HCT116 (cell line): Measurements from ENCODE around the gene SLC16A12. TPM values are rescaled to one million over a fixed set of nuclear protein-coding genes. Genes with fewer than 3 reads are reported as not detected.

Experiments
- ATAC-seq: fragments of 200-7000 bp; cut with Tn5 transposase; 2 replicates; pipeline ENCODE4 v1.9.1; 2020; ENCODE audit warnings: mild to moderate bottlenecking, moderate library complexity
- BruUV-seq: library from RNA; stranded (reverse); fragments of 400-500 nt; replicated peaks from 2 replicates; lab custom pipeline; 2021; lab: Mats Ljungman, UMichigan
- CTCF ChIA-PET: fragments of 300-600 bp; sonication (Branson Sonifier 250); formaldehyde crosslinking; loops from one replicate; lab custom pipeline; 2021; ENCODE audit warnings: antibody characterized with exemption; lab: Charles Lee
- POLR2A ChIA-PET: fragments of 300-600, 350-600 bp; sonication (Branson Sonifier 250); formaldehyde crosslinking; loops from one replicate; lab custom pipeline; 2021; ENCODE audit warnings: antibody characterized with exemption; lab: Charles Lee
- RAD21 ChIA-PET, 2 experiments: fragments of 300-600 bp; sonication (Branson Sonifier 250); formaldehyde crosslinking; loops; one replicate each; lab custom pipeline; 2023; ENCODE audit warnings: low total read pairs in 2 of 2; ENCODE audit not compliant: uncharacterized antibody in 2 of 2, unreplicated experiment in 2 of 2, low non-redundant PET in 1 of 2; lab: Charles Lee
- DNase-seq: peaks from one replicate; pipeline ENCODE4 v3.0.0-alpha.2; 2010; ENCODE audit warnings: low read depth, low spot score
- H2AFZ ChIP-seq: fragments of 200-600 bp; shearing (Covaris generic), sonication (generic); 2 replicates; pipeline ENCODE4 v1.6.1; 2017; ENCODE audit warnings: low read depth, mixed run types, mixed read lengths, antibody characterized with exemption, low read length; ENCODE audit not compliant: poor library complexity, severe bottlenecking
- H3K27ac ChIP-seq: 2 replicates; pipeline ENCODE4 v1.5.1; 2012; ENCODE audit warnings: low read depth, low read length
- H3K27me3 ChIP-seq: fragments of 200-600 bp; sonication (generic); 2 replicates; pipeline ENCODE4 v1.6.1; 2016; ENCODE audit warnings: mixed run types, low read length, mixed read lengths; ENCODE audit not compliant: insufficient read depth
- H3K36me3 ChIP-seq, 2 experiments: fragments of 200-500 bp in 1 of 2; fragments of 200-600 bp in 1 of 2; sonication (Bioruptor generic) in 1 of 2; sonication (generic) in 1 of 2; 2 replicates each; pipeline versions ENCODE4 v1.5.1 to v1.6.1; 2014 to 2016; ENCODE audit warnings: low read length in 2 of 2, inconsistent platforms in 1 of 2, mixed read lengths in 1 of 2, mixed run types in 1 of 2; ENCODE audit not compliant: insufficient read depth in 2 of 2, control insufficient read depth in 1 of 2
- H3K4me1 ChIP-seq, 2 experiments: fragments of 200-600 bp in 1 of 2; sonication (generic) in 1 of 2; 2 replicates each; pipeline versions ENCODE4 v1.5.1 to v1.6.1; 2012 to 2017; ENCODE audit warnings: low read length in 2 of 2, inconsistent platforms in 1 of 2, mild to moderate bottlenecking in 1 of 2, mixed read lengths in 1 of 2, mixed run types in 1 of 2, moderate library complexity in 1 of 2; ENCODE audit not compliant: insufficient read depth in 2 of 2, control insufficient read depth in 1 of 2
- H3K4me2 ChIP-seq: fragments of 200-600 bp; sonication (generic); 2 replicates; pipeline ENCODE4 v1.6.1; 2017; ENCODE audit warnings: mixed run types, low read length, mixed read lengths
- H3K4me3 ChIP-seq, 2 experiments: fragments of 200-600 bp in 1 of 2; sonication (generic) in 1 of 2; replicated peaks in 1 of 2; 2 replicates each; pipeline ENCODE4 v1.5.1; 2011 to 2016; ENCODE audit warnings: low read length in 2 of 2, control low read depth in 1 of 2, low read depth in 1 of 2, mild to moderate bottlenecking in 1 of 2, mixed read lengths in 1 of 2, mixed run types in 1 of 2
- H3K79me2 ChIP-seq: fragments of 200-600 bp; sonication (generic); 2 replicates; pipeline ENCODE4 v1.6.1; 2017; ENCODE audit warnings: mild to moderate bottlenecking, mixed run types, low read length, moderate library complexity, mixed read lengths; ENCODE audit not compliant: insufficient read depth
- H3K9ac ChIP-seq: fragments of 200-600 bp; sonication (generic); 2 replicates; pipeline ENCODE4 v1.6.1; 2016; ENCODE audit warnings: low read length, mixed read lengths
- H3K9me2 ChIP-seq: fragments of 200-600 bp; sonication (generic), shearing (Covaris generic); 2 replicates; pipeline ENCODE4 v1.6.1; 2017; ENCODE audit warnings: mixed run types, mild to moderate bottlenecking, moderate library complexity; ENCODE audit not compliant: insufficient read depth
- H3K9me3 ChIP-seq, 2 experiments: fragments of 200-500 bp in 1 of 2; fragments of 200-600 bp in 1 of 2; sonication (Bioruptor generic) in 1 of 2; sonication (generic) in 1 of 2; 2 replicates each; pipeline ENCODE4 v1.6.1; 2014 to 2017; ENCODE audit warnings: low read length in 2 of 2, mixed read lengths in 2 of 2, inconsistent platforms in 1 of 2, low read depth in 1 of 2, mild to moderate bottlenecking in 1 of 2, mixed run types in 1 of 2, moderate library complexity in 1 of 2; ENCODE audit not compliant: control insufficient read depth in 1 of 2, insufficient read depth in 1 of 2
- H4K20me1 ChIP-seq: fragments of 200-600 bp; sonication (generic), shearing (Covaris generic); 2 replicates; pipeline ENCODE4 v1.6.1; 2017; ENCODE audit warnings: mixed run types, mild to moderate bottlenecking, moderate library complexity; ENCODE audit not compliant: insufficient read depth
- CEBPB ChIP-seq: IDR thresholded peaks from 2 replicates; pipeline ENCODE4 v1.6.1; 2012; ENCODE audit warnings: low read depth
- CTCF ChIP-seq, 3 experiments: fragments of 200-600 bp in 1 of 3; sonication (generic) in 1 of 3; IDR thresholded peaks in 2 of 3; conservative IDR thresholded peaks in 1 of 3; 2 replicates each; pipeline ENCODE4 v1.5.1; 2012 to 2017; ENCODE audit warnings: low read depth in 2 of 3, low read length in 2 of 3, antibody characterized with exemption in 1 of 3, borderline replicate concordance in 1 of 3, control low read depth in 1 of 3, mild to moderate bottlenecking in 1 of 3, mixed read lengths in 1 of 3, mixed run types in 1 of 3, moderate library complexity in 1 of 3; ENCODE audit not compliant: insufficient read depth in 1 of 3
- JUND ChIP-seq: IDR thresholded peaks from 2 replicates; pipeline ENCODE4 v1.6.1; 2012
- RAD21 ChIP-seq: IDR thresholded peaks from 2 replicates; pipeline ENCODE4 v1.6.1; 2012; ENCODE audit warnings: low read depth, mild to moderate bottlenecking
- SIN3A ChIP-seq: IDR thresholded peaks from 2 replicates; pipeline ENCODE4 v1.6.1; 2012; ENCODE audit warnings: low read depth
- YY1 ChIP-seq: IDR thresholded peaks from 2 replicates; pipeline ENCODE4 v1.6.1; 2011; ENCODE audit warnings: low read length, low read depth, moderate library complexity, mild to moderate bottlenecking; ENCODE audit not compliant: insufficient replicate concordance; ENCODE audit errors: extremely low read depth
- intact Hi-C: fragments of 100-400 bp; cut with micrococcal nuclease; formaldehyde crosslinking; loops from 2 replicates; pipeline ENCODE4 v1.10.0; 2022
- total RNA-seq: library from RNA; stranded (reverse); gene quantifications from one replicate; pipeline ENCODE4 v1.2.1, GENCODE V29; 2021; ENCODE audit not compliant: unreplicated experiment
- TF ChIP-seq, protein P1 (sequence below): IDR thresholded peaks from 2 replicates; pipeline ENCODE4 v1.6.1; 2012; ENCODE audit warnings: low read depth

SLC16A12 gene
- total RNA-seq, 1 experiment from 2014 or later, result not detected

GRCh38 chr10:89426230-89426868, 109.0 kb downstream of the SLC16A12 start:
- H2AFZ ChIP-seq, result peak overlapping the region; percentile 24
- no peak overlapping the region for H3K4me3 ChIP-seq
- no peaks in the 10 kb centered on the region for H4K20me1 ChIP-seq
- intact Hi-C loops, result loop anchor here (1.0 to 5.0 kb wide), 5 partner anchors 138 to 1436 kb away; no protein-coding TSS in a partner anchor
- POLR2A ChIA-PET, result no interaction called here
- H3K27ac ChIP-seq, result no peak overlapping the region
- TF ChIP-seq SIN3A, result no peak
- peak; percentile 69 to 83 (median 80) for TF ChIP-seq CTCF (IDR thresholded peaks at IDR 0.05 in 2 of 3, conservative IDR thresholded peaks at IDR 0.05 in 1 of 3; ENCODE audit: borderline replicate concordance in 1 of 3, insufficient read depth in 1 of 3, low read depth in 2 of 3, low read length in 2 of 3)
- TF ChIP-seq JUND, result no peak
- TF ChIP-seq RAD21, result peak; percentile 91
- no peak overlapping the region for H3K9ac ChIP-seq
- RAD21 ChIA-PET, result no interaction called here
- BruUV-seq, result no TSS peak
- H3K36me3 ChIP-seq, result no peaks in the 10 kb centered on the region
- CTCF ChIA-PET, result no interaction called here
- H3K4me2 ChIP-seq, result no peak overlapping the region
- DNase-seq (no peak), ATAC-seq (peak; percentile 87)
- H3K9me2 ChIP-seq, result no peaks in the 10 kb centered on the region
- H3K79me2 ChIP-seq, result no peaks in the 10 kb centered on the region
- H3K9me3 ChIP-seq, result no peaks in the 10 kb centered on the region
- H3K27me3 ChIP-seq, result no peaks in the 10 kb centered on the region
- H3K4me1 ChIP-seq, result peaks cover 0 to 14% of the 10 kb centered on the region in 2 experiments; a peak in 2 of 4 replicates

GRCh38 chr10:89425000-89425399, 110.4 kb downstream of the SLC16A12 start:
- Histone ChIP-seq H3K9ac (no peak overlapping the region), H3K9me2 (no peaks in the 10 kb centered on the region), H2AFZ (no peak overlapping the region), H3K36me3 (peaks cover 0 to 1% of the 10 kb centered on the region in 2 experiments; a peak in 1 of 4 replicates), H3K27me3 (no peaks in the 10 kb centered on the region), H3K9me3 (no peaks in the 10 kb centered on the region), H3K4me1 (peaks cover 0 to 14% of the 10 kb centered on the region in 2 experiments; a peak in 2 of 4 replicates), H3K4me3 (no peak overlapping the region), H3K79me2 (no peaks in the 10 kb centered on the region), H3K27ac (no peak overlapping the region), H4K20me1 (no peaks in the 10 kb centered on the region), H3K4me2 (no peak overlapping the region)
- ChIA-PET CTCF (no interaction called here), RAD21 (no interaction called here), POLR2A (no interaction called here)
- BruUV-seq, result no TSS peak
- DNase-seq, result no peak
- TF ChIP-seq YY1 (no peak), JUND (no peak), RAD21 (no peak), CEBPB (no peak)
- TF ChIP-seq, protein P1, sequence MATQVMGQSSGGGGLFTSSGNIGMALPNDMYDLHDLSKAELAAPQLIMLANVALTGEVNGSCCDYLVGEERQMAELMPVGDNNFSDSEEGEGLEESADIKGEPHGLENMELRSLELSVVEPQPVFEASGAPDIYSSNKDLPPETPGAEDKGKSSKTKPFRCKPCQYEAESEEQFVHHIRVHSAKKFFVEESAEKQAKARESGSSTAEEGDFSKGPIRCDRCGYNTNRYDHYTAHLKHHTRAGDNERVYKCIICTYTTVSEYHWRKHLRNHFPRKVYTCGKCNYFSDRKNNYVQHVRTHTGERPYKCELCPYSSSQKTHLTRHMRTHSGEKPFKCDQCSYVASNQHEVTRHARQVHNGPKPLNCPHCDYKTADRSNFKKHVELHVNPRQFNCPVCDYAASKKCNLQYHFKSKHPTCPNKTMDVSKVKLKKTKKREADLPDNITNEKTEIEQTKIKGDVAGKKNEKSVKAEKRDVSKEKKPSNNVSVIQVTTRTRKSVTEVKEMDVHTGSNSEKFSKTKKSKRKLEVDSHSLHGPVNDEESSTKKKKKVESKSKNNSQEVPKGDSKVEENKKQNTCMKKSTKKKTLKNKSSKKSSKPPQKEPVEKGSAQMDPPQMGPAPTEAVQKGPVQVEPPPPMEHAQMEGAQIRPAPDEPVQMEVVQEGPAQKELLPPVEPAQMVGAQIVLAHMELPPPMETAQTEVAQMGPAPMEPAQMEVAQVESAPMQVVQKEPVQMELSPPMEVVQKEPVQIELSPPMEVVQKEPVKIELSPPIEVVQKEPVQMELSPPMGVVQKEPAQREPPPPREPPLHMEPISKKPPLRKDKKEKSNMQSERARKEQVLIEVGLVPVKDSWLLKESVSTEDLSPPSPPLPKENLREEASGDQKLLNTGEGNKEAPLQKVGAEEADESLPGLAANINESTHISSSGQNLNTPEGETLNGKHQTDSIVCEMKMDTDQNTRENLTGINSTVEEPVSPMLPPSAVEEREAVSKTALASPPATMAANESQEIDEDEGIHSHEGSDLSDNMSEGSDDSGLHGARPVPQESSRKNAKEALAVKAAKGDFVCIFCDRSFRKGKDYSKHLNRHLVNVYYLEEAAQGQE, result no peak
- no peak for ATAC-seq
- intact Hi-C loops, result loop anchor here (5.0 kb wide), 2 partner anchors 1157 to 1437 kb away; no protein-coding TSS in a partner anchor
